Fibroblast of lung (primary cell): Measurements from ENCODE around the gene JMJD6.

Experiments used
- EZH2 ChIP-seq: IDR thresholded peaks from 2 replicates; pipeline ENCODE4 v1.5.1; 2012; ENCODE audit warnings: low read length, control low read depth, mild to moderate bottlenecking; ENCODE audit errors: missing control alignments
- TF ChIP-seq, protein P1 (sequence below), 2 donors: IDR thresholded peaks in 1 of 2; conservative IDR thresholded peaks in 1 of 2; 1 replicate in 1 of 2; 2 replicates in 1 of 2; pipeline ENCODE4 v1.5.1; 2011 to 2012; ENCODE audit warnings: low read length in 2 of 2, control low read depth in 1 of 2, inconsistent platforms in 1 of 2, low read depth in 1 of 2, mild to moderate bottlenecking in 1 of 2

DNA sequence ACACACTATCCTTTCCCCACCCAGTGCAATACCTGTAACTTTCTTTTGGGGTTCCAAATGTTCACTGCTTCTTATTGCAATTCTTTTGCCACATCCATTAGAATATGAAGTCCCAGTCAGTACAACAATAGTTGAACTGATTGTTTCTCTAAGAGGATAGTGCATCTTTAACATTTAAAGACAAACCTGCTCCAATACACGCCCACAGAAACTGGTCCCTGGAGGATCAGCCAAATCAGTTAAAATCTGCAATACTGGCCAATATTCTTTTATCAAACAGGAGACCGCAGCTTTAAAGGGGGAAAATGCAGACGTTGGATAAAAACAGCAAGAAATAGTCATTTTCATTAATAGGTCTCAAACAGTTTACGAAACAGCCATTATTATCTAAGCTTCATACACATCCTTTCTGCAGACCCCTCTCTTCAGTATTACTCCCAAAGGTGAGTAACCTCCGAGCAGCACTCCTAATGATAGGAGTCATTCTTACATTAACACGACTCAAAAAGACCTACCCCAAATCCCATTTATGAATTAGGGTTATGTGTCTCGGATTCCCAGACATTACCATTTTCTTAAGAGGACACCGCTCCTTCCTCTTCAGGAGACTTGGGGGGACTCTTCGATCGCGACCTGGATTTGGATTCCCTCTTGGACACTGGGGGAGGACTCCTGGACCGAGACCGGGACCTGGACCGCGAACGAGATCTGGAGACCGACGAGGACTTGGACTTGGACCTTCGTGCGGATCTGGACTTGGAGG is 9.4 kb upstream of the JMJD6 start:
- TF ChIP-seq, protein P1, sequence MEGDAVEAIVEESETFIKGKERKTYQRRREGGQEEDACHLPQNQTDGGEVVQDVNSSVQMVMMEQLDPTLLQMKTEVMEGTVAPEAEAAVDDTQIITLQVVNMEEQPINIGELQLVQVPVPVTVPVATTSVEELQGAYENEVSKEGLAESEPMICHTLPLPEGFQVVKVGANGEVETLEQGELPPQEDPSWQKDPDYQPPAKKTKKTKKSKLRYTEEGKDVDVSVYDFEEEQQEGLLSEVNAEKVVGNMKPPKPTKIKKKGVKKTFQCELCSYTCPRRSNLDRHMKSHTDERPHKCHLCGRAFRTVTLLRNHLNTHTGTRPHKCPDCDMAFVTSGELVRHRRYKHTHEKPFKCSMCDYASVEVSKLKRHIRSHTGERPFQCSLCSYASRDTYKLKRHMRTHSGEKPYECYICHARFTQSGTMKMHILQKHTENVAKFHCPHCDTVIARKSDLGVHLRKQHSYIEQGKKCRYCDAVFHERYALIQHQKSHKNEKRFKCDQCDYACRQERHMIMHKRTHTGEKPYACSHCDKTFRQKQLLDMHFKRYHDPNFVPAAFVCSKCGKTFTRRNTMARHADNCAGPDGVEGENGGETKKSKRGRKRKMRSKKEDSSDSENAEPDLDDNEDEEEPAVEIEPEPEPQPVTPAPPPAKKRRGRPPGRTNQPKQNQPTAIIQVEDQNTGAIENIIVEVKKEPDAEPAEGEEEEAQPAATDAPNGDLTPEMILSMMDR (conservative IDR thresholded peaks at IDR 0.05 in 1 of 2, IDR thresholded peaks at IDR 0.05 in 1 of 2; ENCODE audit: low read depth in 1 of 2, low read length in 2 of 2) = no peak
- TF ChIP-seq EZH2 = no peak
